Activated B cell treated with CpG ODN at 0.5 μM for 24 hours (primary cell): ENCODE measurements around the gene RNF166. TPM values are rescaled to one million over a fixed set of nuclear protein-coding genes. Genes with fewer than 3 reads are reported as not detected.

Source experiments
- ATAC-seq: fragments of 200-7000 bp; cut with Tn5 transposase; one replicate; pipeline ENCODE4 v1.10.0; 2021; ENCODE audit warnings: low read depth, mild to moderate bottlenecking, moderate library complexity
- CTCF ChIA-PET: fragments of 350-600 bp; sonication (Branson Sonifier 250); formaldehyde crosslinking; loops from one replicate; lab custom pipeline; 2021; ENCODE audit warnings: antibody characterized with exemption; lab: Charles Lee
- POLR2A ChIA-PET: fragments of 350-600 bp; sonication (Branson Sonifier 250); formaldehyde crosslinking; loops from one replicate; lab custom pipeline; 2021; ENCODE audit warnings: antibody characterized with exemption; lab: Charles Lee
- DNase-seq: peaks from one replicate; pipeline ENCODE4 v3.0.0; 2022
- H3K27ac Mint-ChIP-seq: one replicate; pipeline ENCODE4 v1.8.0; 2020; ENCODE audit warnings: mixed read lengths
- H3K27me3 Mint-ChIP-seq: one replicate; pipeline ENCODE4 v1.8.0; 2021; ENCODE audit warnings: mixed read lengths
- H3K36me3 Mint-ChIP-seq: one replicate; pipeline ENCODE4 v1.8.0; 2021; ENCODE audit warnings: low read depth, mixed read lengths
- H3K4me1 Mint-ChIP-seq: one replicate; pipeline ENCODE4 v1.8.0; 2021; ENCODE audit warnings: mixed read lengths
- H3K4me3 Mint-ChIP-seq: one replicate; pipeline ENCODE4 v1.8.0; 2020; ENCODE audit warnings: mild to moderate bottlenecking, mixed read lengths
- H3K9me3 Mint-ChIP-seq: one replicate; pipeline ENCODE4 v1.8.0; 2020; ENCODE audit warnings: mixed read lengths
- intact Hi-C: fragments of 100-400 bp; cut with micrococcal nuclease; formaldehyde crosslinking; loops from one replicate; pipeline ENCODE4 v1.15.1; 2024
- total RNA-seq: library from RNA; stranded (reverse); gene quantifications from 2 replicates; pipeline ENCODE4 v1.2.3, GENCODE V29; 2022
- TF ChIP-seq, protein P1 (sequence below): fragments of 200-600 bp; IDR thresholded peaks from one replicate; pipeline ENCODE4 v1.8.0; 2022; ENCODE audit warnings: antibody characterized with exemption, mild to moderate bottlenecking

The RNF166 gene
- total RNA-seq, 1 donor from 2014 or later, result 45.3 TPM

DNA sequence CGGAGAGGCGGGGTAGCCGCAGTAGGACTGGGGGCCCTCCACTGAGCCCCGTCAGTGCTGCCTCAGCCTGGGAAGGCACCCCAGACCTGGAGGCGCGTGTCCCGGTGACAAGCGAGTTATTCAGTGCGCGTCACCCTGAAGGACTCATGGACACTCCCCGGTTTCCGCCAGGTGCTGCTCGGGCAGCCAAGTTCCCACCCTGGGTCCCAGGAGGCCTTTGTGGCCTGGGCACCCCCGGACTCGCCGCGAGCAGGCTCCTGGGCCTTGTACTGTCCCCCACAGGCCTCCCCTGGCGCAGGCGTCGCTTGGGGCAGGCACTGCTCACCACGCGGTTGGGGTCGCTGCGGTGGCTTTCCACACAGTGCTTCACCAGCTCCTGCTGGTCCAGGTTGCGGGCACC lies 7.6 kb downstream of the RNF166 start:
- Mint-ChIP-seq H3K4me1 (peaks cover 56% of the 10 kb centered on the region), H3K36me3 (peaks cover 29% of the 10 kb centered on the region), H3K27ac (no peak overlapping the region), H3K27me3 (no peaks in the 10 kb centered on the region), H3K9me3 (no peaks in the 10 kb centered on the region), H3K4me3 (no peak overlapping the region)
- TF ChIP-seq, protein P1, sequence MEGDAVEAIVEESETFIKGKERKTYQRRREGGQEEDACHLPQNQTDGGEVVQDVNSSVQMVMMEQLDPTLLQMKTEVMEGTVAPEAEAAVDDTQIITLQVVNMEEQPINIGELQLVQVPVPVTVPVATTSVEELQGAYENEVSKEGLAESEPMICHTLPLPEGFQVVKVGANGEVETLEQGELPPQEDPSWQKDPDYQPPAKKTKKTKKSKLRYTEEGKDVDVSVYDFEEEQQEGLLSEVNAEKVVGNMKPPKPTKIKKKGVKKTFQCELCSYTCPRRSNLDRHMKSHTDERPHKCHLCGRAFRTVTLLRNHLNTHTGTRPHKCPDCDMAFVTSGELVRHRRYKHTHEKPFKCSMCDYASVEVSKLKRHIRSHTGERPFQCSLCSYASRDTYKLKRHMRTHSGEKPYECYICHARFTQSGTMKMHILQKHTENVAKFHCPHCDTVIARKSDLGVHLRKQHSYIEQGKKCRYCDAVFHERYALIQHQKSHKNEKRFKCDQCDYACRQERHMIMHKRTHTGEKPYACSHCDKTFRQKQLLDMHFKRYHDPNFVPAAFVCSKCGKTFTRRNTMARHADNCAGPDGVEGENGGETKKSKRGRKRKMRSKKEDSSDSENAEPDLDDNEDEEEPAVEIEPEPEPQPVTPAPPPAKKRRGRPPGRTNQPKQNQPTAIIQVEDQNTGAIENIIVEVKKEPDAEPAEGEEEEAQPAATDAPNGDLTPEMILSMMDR, result no peak
- intact Hi-C loops, result no loop called here
- ATAC-seq, result no peak
- CTCF ChIA-PET, result interaction anchor here (1.1 kb wide), 1 partner anchor 12 kb away, joined by 3 read pairs; no protein-coding TSS in a partner anchor
- POLR2A ChIA-PET, result no interaction called here
- DNase-seq, result no peak

DNA sequence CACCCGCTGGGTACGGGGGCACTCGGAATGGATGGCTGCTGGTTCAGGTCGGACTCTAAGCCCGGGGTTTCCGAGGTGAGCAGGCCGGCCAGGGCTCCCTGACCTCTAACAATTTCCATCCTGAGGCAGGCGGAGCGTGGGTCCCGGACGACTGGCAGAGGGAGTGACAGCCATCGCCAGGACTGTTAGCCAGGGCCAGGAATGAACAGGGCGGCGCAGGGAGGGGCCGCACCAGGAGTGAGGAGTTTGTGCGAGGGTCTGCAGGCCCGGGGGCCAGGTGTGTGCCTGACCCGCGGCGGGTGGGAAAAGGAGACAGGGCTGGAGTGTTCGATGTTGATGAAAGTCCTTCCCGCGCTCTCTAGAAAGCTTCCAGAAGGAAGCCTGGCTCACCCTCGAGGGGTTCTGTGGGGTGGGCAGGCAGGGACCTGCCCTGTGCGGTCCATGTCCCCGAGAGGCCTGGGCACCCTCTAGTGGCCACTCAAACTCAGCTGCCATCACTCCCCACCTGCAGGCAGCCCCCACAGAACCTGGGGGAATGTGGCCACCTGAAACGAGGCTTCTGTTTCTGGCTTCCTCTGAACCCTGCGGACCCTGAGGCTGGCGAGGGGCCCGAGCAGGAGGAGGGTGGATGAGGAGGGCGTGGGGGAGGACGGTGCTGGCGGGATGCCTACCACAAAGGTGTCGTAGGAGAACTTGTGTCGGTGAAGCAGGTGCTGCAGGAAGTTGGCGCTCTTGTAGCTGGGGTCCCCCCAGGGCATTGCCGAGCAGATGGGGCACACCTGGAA lies 8.2 kb downstream of the RNF166 start:
- TF ChIP-seq, protein P1, result no peak
- ChIA-PET CTCF (interaction anchor here (1.1 kb wide), 1 partner anchor 11 kb away, joined by 3 read pairs; no protein-coding TSS in a partner anchor), POLR2A (no interaction called here)

DNA sequence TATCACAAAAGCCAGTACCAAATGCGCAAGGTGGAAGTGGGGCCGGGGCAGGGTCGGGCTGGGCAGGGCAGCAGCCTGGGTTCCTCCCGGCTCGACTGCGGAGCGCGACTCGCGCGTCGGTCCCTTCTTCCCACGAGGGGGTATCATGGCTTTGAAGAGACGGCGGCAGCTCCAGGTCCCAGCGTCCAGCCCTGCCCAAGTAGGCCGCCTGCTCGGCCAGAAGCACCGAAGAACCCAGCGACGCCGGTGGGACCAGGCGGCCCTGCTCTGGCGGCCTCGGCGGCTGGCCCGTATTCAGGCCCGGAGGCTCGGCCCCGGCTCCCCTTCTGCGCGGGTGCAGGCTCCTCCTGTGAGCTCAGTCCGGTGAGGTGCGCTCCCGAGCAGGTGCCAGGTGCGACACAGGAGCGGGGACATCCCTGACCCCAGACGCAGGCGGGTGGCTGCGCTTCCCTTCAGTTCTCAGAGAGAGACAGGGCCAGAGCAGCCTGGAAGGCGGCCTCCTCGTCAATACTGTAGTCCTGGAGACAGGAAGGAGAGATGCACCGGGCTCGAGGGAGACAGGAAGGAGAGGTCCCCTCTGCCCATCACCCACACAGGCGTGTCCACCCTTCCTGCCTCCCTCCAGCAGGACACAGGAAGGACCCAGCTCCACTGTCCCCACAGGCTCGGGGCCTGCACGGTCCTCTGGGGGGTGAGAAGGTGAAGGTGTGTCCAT lies 8.9 kb downstream of the RNF166 start:
- DNase-seq, result no peak
- CTCF ChIA-PET, result interaction anchor here (1.1 kb wide), 1 partner anchor 10 kb away, joined by 3 read pairs; no protein-coding TSS in a partner anchor
- Mint-ChIP-seq H3K27ac (no peak overlapping the region), H3K4me1 (peaks cover 50% of the 10 kb centered on the region), H3K36me3 (peaks cover 29% of the 10 kb centered on the region), H3K27me3 (no peaks in the 10 kb centered on the region), H3K4me3 (no peak overlapping the region), H3K9me3 (no peaks in the 10 kb centered on the region)
- TF ChIP-seq, protein P1, result no peak
- ATAC-seq, result no peak
- intact Hi-C loops, result no loop called here
- POLR2A ChIA-PET, result no interaction called here

More for the DNA sequence above, 8.2 kb downstream of the RNF166 start:
- H3K9me3 Mint-ChIP-seq, result no peaks in the 10 kb centered on the region
- intact Hi-C loops, result no loop called here
- H3K27me3 Mint-ChIP-seq, result no peaks in the 10 kb centered on the region
- ATAC-seq, result no peak
- no peak overlapping the region for H3K27ac Mint-ChIP-seq
- no peak overlapping the region for H3K4me3 Mint-ChIP-seq
- peaks cover 29% of the 10 kb centered on the region for H3K36me3 Mint-ChIP-seq
- no peak for DNase-seq
- peaks cover 50% of the 10 kb centered on the region for H3K4me1 Mint-ChIP-seq

DNA sequence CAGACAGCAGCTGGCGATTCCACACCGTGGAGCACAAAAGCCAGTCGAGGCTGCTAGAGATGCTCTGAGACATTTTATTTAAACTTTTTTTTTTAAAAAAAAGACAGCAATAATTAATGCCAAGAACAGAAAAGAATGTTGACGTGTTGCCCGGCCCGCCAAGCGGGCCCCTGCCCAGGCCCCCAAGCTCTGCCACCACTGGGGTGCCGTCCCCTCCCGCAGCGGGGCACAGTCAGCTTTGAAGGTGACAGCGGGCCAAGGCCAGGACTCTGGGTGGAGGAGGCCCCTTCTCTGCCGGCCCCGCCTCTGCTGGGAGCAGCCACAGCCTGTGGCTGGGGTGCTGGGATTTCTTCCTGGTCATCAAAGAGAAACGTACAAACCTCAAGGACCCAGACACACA lies 9.8 kb downstream of the RNF166 start:
- DNase-seq (no peak), ATAC-seq (no peak)
- no peaks in the 10 kb centered on the region for H3K27me3 Mint-ChIP-seq
- peaks cover 29% of the 10 kb centered on the region for H3K36me3 Mint-ChIP-seq
- intact Hi-C loops, result no loop called here
- H3K27ac Mint-ChIP-seq, result no peak overlapping the region
- peaks cover 50% of the 10 kb centered on the region for H3K4me1 Mint-ChIP-seq
- TF ChIP-seq, protein P1, result no peak
- ChIA-PET POLR2A (no interaction called here), CTCF (no interaction called here)
- H3K4me3 Mint-ChIP-seq, result no peak overlapping the region
- H3K9me3 Mint-ChIP-seq, result no peaks in the 10 kb centered on the region

DNA sequence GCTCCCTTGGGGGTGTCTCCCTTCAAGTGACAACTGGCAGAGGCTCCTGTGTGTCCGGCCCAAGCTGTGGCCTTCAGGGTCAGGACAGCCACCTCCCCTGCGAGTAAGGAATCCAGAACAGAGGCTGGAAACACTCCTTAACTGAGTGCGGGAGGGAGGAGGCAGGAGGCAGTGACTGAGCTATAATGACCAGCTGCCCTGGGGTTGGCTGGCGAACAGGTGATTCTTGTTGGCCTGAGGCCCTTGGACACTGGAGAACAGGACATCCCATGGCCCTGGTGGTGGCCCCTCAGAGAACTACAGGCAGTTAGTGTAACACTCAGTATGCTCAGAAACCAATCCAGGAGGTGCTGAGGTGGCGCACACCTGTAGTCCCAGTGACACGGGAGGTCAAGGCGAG lies 10.5 kb downstream of the RNF166 start:
- ATAC-seq (no peak), DNase-seq (no peak)
- Mint-ChIP-seq H3K27ac (no peak overlapping the region), H3K4me1 (peaks cover 48% of the 10 kb centered on the region), H3K9me3 (no peaks in the 10 kb centered on the region), H3K4me3 (no peak overlapping the region), H3K36me3 (peaks cover 29% of the 10 kb centered on the region), H3K27me3 (no peaks in the 10 kb centered on the region)
- intact Hi-C loops, result no loop called here
- POLR2A ChIA-PET, result interaction anchor here (0.6 kb wide), 1 partner anchor 107 kb away, joined by 5 read pairs; no protein-coding TSS in a partner anchor
- TF ChIP-seq, protein P1, result no peak
- CTCF ChIA-PET, result no interaction called here
